Calu3 (cell line): ENCODE data around the gene RAD17. TPM values are rescaled to one million over a fixed set of nuclear protein-coding genes. Genes with fewer than 3 reads are reported as not detected.
"Not testable (repeated sequence)": the region's sequence is repeated elsewhere in the genome, so short reads cannot be mapped to it uniquely, and the experiment has no call there.

Experiments used
- BruUV-seq: library from RNA; stranded (reverse); fragments of 400-500 nt; replicated peaks from 2 replicates; lab custom pipeline; 2021; lab: Mats Ljungman, UMichigan
- CTCF ChIA-PET: fragments of 300-600 bp; sonication (Branson Sonifier 250); formaldehyde crosslinking; loops from one replicate; lab custom pipeline; 2022; ENCODE audit warnings: antibody characterized with exemption; lab: Charles Lee
- DNase-seq: peaks from one replicate; pipeline ENCODE4 v3.0.0; 2022
- H3K27ac Mint-ChIP-seq: one replicate; pipeline ENCODE4 v1.8.0; 2022; ENCODE audit warnings: mixed read lengths; ENCODE audit not compliant: unreplicated experiment
- H3K27me3 Mint-ChIP-seq: one replicate; pipeline ENCODE4 v1.8.0; 2022; ENCODE audit warnings: mixed read lengths; ENCODE audit not compliant: unreplicated experiment
- H3K36me3 Mint-ChIP-seq: one replicate; pipeline ENCODE4 v1.8.0; 2022; ENCODE audit warnings: mild to moderate bottlenecking, moderate library complexity, mixed read lengths; ENCODE audit not compliant: insufficient read depth, unreplicated experiment
- H3K4me1 Mint-ChIP-seq: one replicate; pipeline ENCODE4 v1.8.0; 2022; ENCODE audit warnings: mild to moderate bottlenecking, low read depth, mixed read lengths; ENCODE audit not compliant: unreplicated experiment
- H3K4me3 Mint-ChIP-seq: one replicate; pipeline ENCODE4 v1.8.0; 2022; ENCODE audit warnings: mild to moderate bottlenecking, low read depth, moderate library complexity, mixed read lengths; ENCODE audit not compliant: unreplicated experiment
- H3K9me3 Mint-ChIP-seq: one replicate; pipeline ENCODE4 v1.8.0; 2022; ENCODE audit warnings: low read depth, mixed read lengths; ENCODE audit not compliant: unreplicated experiment
- intact Hi-C: fragments of 100-400 bp; cut with micrococcal nuclease; formaldehyde crosslinking; loops from one replicate; pipeline ENCODE4 v1.10.0; 2022; ENCODE audit not compliant: unreplicated experiment
- total RNA-seq: library from RNA; stranded (reverse); gene quantifications from 2 replicates; pipeline ENCODE4 v1.2.3, GENCODE V29; 2022
- TF ChIP-seq, protein P1 (sequence below): fragments of 200-600 bp; IDR thresholded peaks from one replicate; pipeline ENCODE4 v1.8.0; 2022; ENCODE audit warnings: antibody characterized with exemption; ENCODE audit not compliant: unreplicated experiment

Gene RAD17
- total RNA-seq, 1 experiment from 2014 or later, result 16.9 TPM

DNA sequence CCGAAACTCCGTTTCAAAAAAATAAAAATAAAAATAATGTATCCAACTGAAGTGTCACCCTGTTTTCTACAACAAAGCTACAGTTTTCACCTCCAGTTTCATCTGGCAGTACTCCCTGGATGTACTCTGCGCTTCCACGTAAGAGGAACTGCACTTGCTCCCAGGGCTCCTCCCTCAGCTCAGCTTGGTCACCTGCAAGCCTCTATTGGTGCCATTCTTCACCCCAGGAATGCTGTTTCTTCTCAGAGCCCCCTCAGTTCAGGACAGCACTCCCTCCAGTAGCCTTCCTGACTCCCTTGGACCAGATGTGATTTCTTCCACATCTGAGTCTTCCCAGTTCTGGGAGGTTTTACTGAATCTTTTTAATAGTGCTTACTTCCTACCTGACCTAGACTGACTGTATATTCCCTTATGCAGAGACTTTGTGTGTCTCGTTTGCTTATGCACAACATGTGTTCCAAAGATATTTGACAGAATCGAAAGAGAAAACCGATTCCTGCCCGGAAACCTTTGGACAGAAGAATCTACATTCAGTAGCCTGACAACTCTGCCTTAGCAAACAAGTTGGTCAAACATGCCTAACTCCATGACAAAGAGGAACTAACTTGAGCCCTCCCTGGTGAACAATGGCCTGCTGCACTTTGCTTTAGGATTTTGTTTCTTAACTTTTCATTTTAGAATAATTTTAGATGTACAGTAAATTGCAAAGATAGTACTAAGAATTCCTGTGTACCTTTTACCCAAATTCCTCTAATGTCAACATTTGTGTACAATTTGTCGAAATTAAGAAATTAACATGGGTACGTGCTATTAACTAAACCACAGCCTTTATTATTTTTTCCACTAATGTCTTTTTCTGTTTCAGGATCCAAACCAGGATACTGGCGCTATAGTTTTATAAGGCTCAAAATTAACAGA lies 37.8 kb upstream of the RAD17 start:
- intact Hi-C loops, result no loop called here
- peak; percentile 12 for DNase-seq
- peak overlapping the region; percentile 90 for H3K27ac Mint-ChIP-seq
- H3K4me3 Mint-ChIP-seq, result peak overlapping the region; percentile 94
- H3K9me3 Mint-ChIP-seq, result no peaks in the 10 kb centered on the region
- H3K36me3 Mint-ChIP-seq, result peaks cover 17% of the 10 kb centered on the region
- peaks cover 30% of the 10 kb centered on the region for H3K4me1 Mint-ChIP-seq
- BruUV-seq, result TSS peak; percentile 80
- CTCF ChIA-PET, result interaction anchor here (0.8 to 1.2 kb wide), 2 partner anchors 238 to 289 kb away, joined by 4 to 9 read pairs; partner anchors contain the start of gene SLC30A5
- H3K27me3 Mint-ChIP-seq, result no peaks in the 10 kb centered on the region
- TF ChIP-seq, protein P1, sequence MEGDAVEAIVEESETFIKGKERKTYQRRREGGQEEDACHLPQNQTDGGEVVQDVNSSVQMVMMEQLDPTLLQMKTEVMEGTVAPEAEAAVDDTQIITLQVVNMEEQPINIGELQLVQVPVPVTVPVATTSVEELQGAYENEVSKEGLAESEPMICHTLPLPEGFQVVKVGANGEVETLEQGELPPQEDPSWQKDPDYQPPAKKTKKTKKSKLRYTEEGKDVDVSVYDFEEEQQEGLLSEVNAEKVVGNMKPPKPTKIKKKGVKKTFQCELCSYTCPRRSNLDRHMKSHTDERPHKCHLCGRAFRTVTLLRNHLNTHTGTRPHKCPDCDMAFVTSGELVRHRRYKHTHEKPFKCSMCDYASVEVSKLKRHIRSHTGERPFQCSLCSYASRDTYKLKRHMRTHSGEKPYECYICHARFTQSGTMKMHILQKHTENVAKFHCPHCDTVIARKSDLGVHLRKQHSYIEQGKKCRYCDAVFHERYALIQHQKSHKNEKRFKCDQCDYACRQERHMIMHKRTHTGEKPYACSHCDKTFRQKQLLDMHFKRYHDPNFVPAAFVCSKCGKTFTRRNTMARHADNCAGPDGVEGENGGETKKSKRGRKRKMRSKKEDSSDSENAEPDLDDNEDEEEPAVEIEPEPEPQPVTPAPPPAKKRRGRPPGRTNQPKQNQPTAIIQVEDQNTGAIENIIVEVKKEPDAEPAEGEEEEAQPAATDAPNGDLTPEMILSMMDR, result no peak

DNA sequence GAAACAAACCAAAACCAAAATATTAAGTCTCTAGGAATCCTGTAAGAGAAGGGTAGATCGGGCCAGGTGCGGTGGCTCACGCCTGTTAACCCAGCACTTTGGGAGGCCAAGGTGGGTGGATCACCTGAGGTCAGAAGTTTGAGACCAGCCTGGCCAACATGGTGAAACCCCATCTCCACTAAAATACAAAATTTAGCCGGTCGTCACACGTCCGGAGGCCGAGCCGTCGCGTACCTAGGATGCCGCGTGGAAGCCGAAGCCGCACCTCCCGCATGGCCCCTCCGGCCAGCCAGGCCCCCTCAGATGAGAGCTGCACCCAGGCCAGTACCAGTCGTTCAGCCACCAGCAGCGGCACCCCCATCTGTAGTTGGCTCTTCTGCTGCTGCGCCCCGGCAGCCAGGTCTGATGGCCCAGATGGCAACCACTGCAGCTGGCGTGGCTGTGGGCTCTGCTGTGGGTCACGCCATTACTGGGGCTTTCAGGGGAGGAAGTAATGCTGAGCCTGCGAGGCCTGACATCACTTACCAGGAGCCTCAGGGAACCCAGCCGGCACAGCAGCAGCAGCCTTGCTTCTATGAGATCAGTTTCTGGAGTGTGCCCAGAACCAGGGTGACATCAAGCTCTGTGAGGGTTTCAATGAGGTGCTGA lies 35.8 kb upstream of the RAD17 start:
- H3K27me3 Mint-ChIP-seq, H3K9me3 Mint-ChIP-seq, H3K4me3 Mint-ChIP-seq, BruUV-seq, H3K27ac Mint-ChIP-seq, DNase-seq, intact Hi-C loops: not testable (repeated sequence)
- H3K36me3 Mint-ChIP-seq, result peaks cover 17% of the 10 kb centered on the region
- peaks cover 30% of the 10 kb centered on the region for H3K4me1 Mint-ChIP-seq
- CTCF ChIA-PET, result interaction anchor here (0.6 to 2.5 kb wide), 3 partner anchors 40 to 310 kb away, joined by 4 to 17 read pairs (median 5); partner anchors contain the start of gene SLC30A5

DNA sequence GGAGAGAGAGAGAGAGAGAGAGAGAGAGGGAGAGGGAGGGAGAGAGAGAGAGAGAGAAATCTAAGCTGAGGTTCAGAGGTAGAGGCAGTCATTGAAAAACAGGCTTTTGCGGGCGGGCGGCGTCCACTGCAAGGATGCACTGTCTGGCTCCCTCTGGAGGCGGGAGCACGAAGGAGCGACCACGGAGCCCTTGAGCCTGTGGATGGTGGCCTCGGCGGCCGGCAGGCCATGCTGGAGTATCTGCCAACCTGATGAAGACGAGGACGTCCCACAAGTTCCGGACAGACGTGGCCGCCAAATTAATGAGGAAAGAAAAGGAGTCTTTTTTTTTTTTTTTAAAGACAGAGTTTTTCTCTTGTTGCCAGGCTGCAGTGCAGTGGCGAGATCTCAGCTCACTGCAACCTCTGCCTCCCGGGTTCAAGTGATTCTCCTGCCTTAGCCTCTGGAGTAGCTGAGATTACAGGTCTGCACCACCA lies 34.8 kb upstream of the RAD17 start:
- Mint-ChIP-seq H3K36me3 (peaks cover 17% of the 10 kb centered on the region), H3K4me1 (peaks cover 28% of the 10 kb centered on the region), H3K4me3 (no peak overlapping the region), H3K27me3 (no peaks in the 10 kb centered on the region), H3K27ac (no peak overlapping the region), H3K9me3 (no peaks in the 10 kb centered on the region)
- no TSS peak for BruUV-seq
- peak; percentile 90 for DNase-seq
- TF ChIP-seq, protein P1, result peak; percentile 67
- CTCF ChIA-PET, result interaction anchor here (0.6 to 2.5 kb wide), 8 partner anchors 8 to 311 kb away, joined by 3 to 17 read pairs (median 4); partner anchors contain the start of gene SLC30A5
- intact Hi-C loops, result no loop called here

- DNase-seq, result no peak
- no TSS peak for BruUV-seq
- Mint-ChIP-seq H3K27me3 (no peaks in the 10 kb centered on the region), H3K4me1 (peaks cover 22% of the 10 kb centered on the region), H3K4me3 (no peak overlapping the region), H3K9me3 (no peaks in the 10 kb centered on the region), H3K27ac (no peak overlapping the region), H3K36me3 (peaks cover 17% of the 10 kb centered on the region)
- CTCF ChIA-PET, result interaction anchor here (1.1 to 2.5 kb wide), 5 partner anchors 59 to 312 kb away, joined by 3 to 17 read pairs (median 4); partner anchors contain the start of gene SLC30A5
- intact Hi-C loops, result no loop called here
- TF ChIP-seq, protein P1, result no peak
These were observed 34.2 kb upstream of the RAD17 start for GRCh38 chr5:69335341-69335935.
